ENCODE measurements around the gene OR2D2.
A peak's percentile ranks its signal among the peaks of the same experiment; 100 is the strongest.

Gene OR2D2, protein sequence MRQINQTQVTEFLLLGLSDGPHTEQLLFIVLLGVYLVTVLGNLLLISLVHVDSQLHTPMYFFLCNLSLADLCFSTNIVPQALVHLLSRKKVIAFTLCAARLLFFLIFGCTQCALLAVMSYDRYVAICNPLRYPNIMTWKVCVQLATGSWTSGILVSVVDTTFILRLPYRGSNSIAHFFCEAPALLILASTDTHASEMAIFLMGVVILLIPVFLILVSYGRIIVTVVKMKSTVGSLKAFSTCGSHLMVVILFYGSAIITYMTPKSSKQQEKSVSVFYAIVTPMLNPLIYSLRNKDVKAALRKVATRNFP

GRCh38 chr11:6892400-6892799, at the start of gene OR2D2:
Gene OR2D2, minus strand, starts transcription at chr11:6892500. Its CDS starts 0 bp downstream, at chr11:6892500.
- no peak for TF ChIP-seq CTCF (conservative IDR thresholded peaks at IDR 0.05; ENCODE audit: low read depth)
- ChIA-PET POLR2A (ENCODE audit: low non-redundant PET) (no interaction called here), CTCF (no interaction called here)
- H3K27ac ChIP-seq = no peak within 1 kb of the TSS
- no peak for DNase-seq (ENCODE audit: low spot score)

GRCh38 chr11:6941970-6942369, 49.7 kb upstream of the OR2D2 start:
- CTCF ChIA-PET = no interaction called here
- no peak for TF ChIP-seq CTCF (conservative IDR thresholded peaks at IDR 0.05; ENCODE audit: low read depth)
- POLR2A ChIA-PET (ENCODE audit: low non-redundant PET) = no interaction called here
- no peak for DNase-seq (ENCODE audit: low spot score)
- no peak overlapping the region for H3K27ac ChIP-seq

- no peak overlapping the region for H3K27ac ChIP-seq
- CTCF ChIA-PET = no interaction called here
- TF ChIP-seq CTCF (conservative IDR thresholded peaks at IDR 0.05; ENCODE audit: low read depth) = no peak
- no peak for DNase-seq (ENCODE audit: low spot score)
- POLR2A ChIA-PET (ENCODE audit: low non-redundant PET) = no interaction called here
These were observed 39.8 kb upstream of the OR2D2 start for GRCh38 chr11:6932145-6932544.

- ChIA-PET POLR2A (ENCODE audit: low non-redundant PET) (no interaction called here), CTCF (no interaction called here)
- no peak overlapping the region for H3K27ac ChIP-seq
- TF ChIP-seq CTCF (conservative IDR thresholded peaks at IDR 0.05; ENCODE audit: low read depth) = no peak
- no peak for DNase-seq (ENCODE audit: low spot score)
These were observed 38.9 kb upstream of the OR2D2 start for GRCh38 chr11:6931146-6931713.

GRCh38 chr11:6928916-6929315, 36.6 kb upstream of the OR2D2 start:
- TF ChIP-seq CTCF (conservative IDR thresholded peaks at IDR 0.05; ENCODE audit: low read depth) = no peak
- ChIA-PET CTCF (interaction anchor here (0.6 kb wide), 1 partner anchor 387 kb away, joined by 3 read pairs; no protein-coding TSS in a partner anchor), POLR2A (ENCODE audit: low non-redundant PET) (no interaction called here)
- no peak overlapping the region for H3K27ac ChIP-seq
- no peak for DNase-seq (ENCODE audit: low spot score)

DNA sequence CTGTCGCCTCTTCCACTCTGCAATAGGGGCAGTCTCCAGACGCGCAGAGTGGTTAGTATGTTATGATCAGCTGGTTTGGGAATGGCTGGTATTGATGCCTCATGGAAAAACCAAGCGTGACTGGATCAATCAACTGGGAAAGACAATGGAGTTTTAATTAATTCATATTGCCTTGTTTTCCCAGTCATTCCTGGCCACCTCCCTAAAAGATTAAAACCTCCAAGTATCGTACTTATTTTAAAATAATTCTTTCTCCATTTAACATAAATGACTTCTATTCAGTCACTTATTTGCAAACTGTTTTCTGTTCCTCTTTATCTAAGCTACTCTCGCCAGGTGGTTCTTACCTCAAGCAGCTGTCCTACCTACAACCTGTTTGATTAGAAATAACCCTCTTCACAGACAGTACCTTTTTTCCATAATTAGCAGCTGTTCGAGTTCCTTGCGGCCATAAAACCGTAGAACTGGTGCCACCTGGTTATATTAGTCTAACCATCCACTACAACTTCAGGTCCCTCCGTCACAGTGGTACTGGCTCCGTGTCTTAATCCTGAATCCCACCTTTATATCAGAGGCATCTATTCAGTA, 34.8 kb upstream of the OR2D2 start:
- ChIA-PET CTCF (no interaction called here), POLR2A (ENCODE audit: low non-redundant PET) (no interaction called here)
- DNase-seq (ENCODE audit: low spot score) = peak; percentile 7
- peak overlapping the region; percentile 75 for H3K27ac ChIP-seq
- no peak for TF ChIP-seq CTCF (conservative IDR thresholded peaks at IDR 0.05; ENCODE audit: low read depth)
